VCaP (cell line): ENCODE data around the gene CALCR.
"Not testable (repeated sequence)": the region's sequence is repeated elsewhere in the genome, so short reads cannot be mapped to it uniquely, and the experiment has no call there.

Source experiments
- H3K27ac ChIP-seq: fragments of 450-650 bp; 2 replicates; pipeline ENCODE4 v1.5.1; 2017
- TF ChIP-seq, protein P1 (sequence below): fragments of 450-650 bp; conservative IDR thresholded peaks from 2 replicates; pipeline ENCODE4 v1.5.1; 2017; ENCODE audit warnings: mild to moderate bottlenecking, moderate library complexity

The CALCR gene

DNA sequence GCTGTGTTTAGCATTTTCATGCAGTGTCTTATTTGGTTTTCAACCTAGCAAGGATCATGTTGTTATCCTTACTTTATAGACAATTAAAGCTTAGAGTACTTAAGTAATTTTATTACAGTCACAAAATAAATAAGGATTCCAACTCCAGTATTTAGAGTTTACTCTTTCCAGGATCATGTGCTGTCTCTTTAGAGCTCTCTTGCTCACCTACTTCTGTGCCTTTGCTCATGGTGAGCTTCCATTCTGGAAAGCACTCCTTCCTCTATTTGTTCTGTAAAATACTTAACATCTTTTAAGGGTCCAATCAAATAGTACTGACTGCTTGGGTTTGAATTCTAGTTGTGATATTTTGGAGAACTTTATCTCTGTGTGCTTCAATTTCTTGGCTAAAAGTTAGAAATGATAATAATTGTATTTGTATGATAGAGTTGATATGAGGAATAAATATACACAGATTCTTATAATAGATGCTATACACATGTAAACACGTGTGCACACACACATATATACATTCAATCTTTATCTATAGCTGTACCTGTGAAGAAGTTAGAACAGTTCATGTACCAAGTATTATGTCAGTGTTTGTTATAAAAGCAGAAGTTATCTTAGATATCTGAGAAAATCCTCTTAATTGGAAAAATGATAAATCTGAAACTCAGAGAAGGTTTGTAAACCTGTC lies 18.2 kb upstream of the CALCR start:
- TF ChIP-seq, protein P1, sequence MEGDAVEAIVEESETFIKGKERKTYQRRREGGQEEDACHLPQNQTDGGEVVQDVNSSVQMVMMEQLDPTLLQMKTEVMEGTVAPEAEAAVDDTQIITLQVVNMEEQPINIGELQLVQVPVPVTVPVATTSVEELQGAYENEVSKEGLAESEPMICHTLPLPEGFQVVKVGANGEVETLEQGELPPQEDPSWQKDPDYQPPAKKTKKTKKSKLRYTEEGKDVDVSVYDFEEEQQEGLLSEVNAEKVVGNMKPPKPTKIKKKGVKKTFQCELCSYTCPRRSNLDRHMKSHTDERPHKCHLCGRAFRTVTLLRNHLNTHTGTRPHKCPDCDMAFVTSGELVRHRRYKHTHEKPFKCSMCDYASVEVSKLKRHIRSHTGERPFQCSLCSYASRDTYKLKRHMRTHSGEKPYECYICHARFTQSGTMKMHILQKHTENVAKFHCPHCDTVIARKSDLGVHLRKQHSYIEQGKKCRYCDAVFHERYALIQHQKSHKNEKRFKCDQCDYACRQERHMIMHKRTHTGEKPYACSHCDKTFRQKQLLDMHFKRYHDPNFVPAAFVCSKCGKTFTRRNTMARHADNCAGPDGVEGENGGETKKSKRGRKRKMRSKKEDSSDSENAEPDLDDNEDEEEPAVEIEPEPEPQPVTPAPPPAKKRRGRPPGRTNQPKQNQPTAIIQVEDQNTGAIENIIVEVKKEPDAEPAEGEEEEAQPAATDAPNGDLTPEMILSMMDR = no peak
- no peak overlapping the region for H3K27ac ChIP-seq

GRCh38 chr7:93591224-93592050 lies 16.9 kb upstream of the CALCR start:
- not testable (repeated sequence) for H3K27ac ChIP-seq

- H3K27ac ChIP-seq = not testable (repeated sequence)
Observed at GRCh38 chr7:93586479-93586865, 11.9 kb upstream of the CALCR start.

DNA sequence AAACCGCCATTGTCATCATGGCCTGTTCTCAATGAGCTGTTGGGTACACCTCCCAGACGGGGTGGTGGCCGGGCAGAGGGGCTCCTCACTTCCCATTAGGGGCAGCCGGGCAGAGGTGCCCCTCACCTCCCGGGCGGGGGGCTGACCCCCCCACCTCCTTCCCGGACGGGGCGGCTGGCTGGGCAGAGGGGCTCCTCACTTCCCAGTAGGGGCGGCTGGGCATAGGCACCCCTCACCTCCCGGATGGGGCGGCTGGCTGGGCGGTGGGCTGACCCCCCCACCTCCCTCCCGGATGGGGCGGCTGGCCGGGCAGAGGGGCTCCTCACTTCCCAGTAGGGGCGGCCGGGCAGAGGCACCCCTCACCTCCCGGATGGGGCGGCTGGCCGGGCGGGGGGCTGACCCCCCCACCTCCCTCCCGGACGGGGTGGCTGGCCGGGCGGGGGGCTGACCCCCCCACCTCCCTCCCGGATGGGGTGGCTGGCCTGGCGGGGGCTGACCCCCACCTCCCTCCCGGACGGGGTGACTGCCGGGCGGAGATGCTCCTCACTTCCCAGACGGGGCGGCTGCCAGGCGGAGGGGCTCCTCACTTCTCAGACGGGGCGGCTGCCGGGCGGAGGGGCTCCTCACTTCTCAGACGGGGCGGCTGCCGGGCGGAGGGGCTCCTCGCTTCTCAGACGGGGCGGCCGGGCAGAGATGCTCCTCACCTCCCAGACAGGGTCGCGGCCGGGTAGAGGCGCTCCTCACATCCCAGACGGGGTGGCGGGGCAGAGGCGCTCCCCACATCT lies 11.4 kb upstream of the CALCR start:
- H3K27ac ChIP-seq = not testable (repeated sequence)

GRCh38 chr7:93579431-93579830 lies 4.9 kb upstream of the CALCR start:
- H3K27ac ChIP-seq = no peak overlapping the region
- TF ChIP-seq, protein P1 = no peak

GRCh38 chr7:93578762-93579161 lies 4.2 kb upstream of the CALCR start:
- no peak overlapping the region for H3K27ac ChIP-seq
- TF ChIP-seq, protein P1 = no peak

DNA sequence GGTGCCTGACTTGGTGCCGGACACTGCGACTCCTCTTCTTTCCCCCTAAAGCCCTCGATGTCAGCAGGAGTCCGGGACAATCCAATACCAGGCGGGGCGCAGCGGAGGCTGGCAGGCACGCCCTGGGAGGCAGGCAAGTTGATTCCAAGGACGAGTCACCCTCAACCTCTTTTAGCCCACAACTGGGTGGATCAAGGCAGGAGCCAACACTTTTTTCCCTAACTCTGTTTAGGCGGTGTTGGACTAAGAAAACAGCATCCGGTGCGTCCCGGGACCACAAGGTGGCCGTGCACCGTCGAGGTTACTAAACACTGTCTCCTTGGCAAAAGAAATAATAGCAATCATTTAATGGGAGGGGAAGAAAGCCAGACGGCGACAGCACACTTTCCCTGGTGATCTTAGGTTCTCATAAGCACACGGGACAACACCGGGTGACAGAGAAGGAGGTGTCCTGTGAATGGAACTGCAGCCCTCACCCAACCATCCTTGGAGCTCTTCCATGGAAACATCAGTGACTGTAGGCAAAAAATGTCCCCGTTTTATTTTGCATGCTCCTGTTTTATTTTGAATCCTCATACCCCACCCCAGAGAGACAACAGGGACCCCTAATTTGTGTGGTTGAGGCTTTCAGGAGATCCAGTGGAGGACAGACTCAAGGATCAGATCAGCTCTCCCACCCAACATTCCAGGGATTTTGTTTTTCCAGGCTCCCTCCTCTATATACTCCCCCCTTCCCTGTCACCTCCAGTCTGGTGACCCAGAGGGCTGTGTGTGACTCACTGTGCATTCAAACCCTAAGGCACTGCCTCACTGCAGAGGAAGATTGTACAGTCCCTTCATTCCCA lies 1.3 kb upstream of the CALCR start:
- TF ChIP-seq, protein P1 = no peak
- no peak overlapping the region for H3K27ac ChIP-seq

- TF ChIP-seq, protein P1 = no peak
- no peak overlapping the region for H3K27ac ChIP-seq
Observed at GRCh38 chr7:93574269-93574645, 267 bp downstream of the CALCR start.
